NCI-H526 (cell line): ENCODE measurements around the gene IER5L.
A peak's percentile ranks its signal among the peaks of the same experiment; 100 is the strongest.

ENCODE experiments used
- DNase-seq, 2 experiments: peaks; one replicate each; lab custom pipeline; 2025; lab: John Stamatoyannopoulos, UW

Gene IER5L

DNA sequence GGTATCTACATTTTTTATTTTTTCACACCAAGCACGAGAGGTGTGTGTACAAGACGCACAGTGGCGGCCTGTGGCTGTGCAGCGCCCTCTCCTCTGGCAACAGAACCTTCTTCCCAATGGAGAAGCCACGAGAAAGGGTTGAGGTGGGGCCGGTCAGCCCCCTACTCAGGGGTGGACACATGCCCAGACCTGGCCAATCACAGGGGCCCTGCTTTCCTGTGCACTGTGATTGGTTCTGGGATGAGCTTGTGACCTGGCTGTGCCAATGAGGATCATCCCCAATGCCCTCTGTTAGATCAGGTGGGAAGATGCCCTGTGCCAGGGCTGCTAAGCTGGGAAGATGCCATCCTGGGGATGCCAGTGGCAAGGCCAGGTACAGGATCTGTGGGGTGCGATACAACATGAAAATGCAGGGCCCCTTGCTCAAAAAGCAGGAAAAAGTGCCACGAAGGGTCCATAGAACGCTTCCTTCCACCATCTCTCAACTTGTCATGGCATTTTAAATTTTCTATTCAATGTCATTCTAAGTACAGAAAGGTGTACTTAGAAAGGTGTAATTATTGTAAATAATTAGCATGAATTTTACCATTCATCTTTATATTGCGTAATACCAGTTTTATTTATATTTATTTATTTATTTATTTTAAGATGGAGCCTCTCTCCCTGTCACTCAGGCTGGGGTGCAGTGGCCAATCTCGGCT, 15.4 kb downstream of the IER5L start:
- DNase-seq = no peak

DNA sequence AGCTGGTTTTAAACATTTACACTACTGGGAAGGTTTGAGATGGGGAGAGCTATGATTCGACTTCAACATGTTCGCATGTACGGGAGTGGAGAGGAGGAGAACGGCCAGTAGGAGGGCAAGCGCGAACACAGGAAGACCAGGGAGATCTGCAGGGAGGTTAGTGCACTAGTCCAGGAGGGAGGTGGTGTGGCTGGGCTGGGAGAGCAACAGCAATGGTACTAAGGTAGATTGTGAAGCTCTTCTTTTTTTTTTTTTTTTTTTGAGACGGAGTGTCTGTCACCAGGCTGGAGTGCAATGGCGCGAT, 16.6 kb downstream of the IER5L start:
- no peak for DNase-seq

DNA sequence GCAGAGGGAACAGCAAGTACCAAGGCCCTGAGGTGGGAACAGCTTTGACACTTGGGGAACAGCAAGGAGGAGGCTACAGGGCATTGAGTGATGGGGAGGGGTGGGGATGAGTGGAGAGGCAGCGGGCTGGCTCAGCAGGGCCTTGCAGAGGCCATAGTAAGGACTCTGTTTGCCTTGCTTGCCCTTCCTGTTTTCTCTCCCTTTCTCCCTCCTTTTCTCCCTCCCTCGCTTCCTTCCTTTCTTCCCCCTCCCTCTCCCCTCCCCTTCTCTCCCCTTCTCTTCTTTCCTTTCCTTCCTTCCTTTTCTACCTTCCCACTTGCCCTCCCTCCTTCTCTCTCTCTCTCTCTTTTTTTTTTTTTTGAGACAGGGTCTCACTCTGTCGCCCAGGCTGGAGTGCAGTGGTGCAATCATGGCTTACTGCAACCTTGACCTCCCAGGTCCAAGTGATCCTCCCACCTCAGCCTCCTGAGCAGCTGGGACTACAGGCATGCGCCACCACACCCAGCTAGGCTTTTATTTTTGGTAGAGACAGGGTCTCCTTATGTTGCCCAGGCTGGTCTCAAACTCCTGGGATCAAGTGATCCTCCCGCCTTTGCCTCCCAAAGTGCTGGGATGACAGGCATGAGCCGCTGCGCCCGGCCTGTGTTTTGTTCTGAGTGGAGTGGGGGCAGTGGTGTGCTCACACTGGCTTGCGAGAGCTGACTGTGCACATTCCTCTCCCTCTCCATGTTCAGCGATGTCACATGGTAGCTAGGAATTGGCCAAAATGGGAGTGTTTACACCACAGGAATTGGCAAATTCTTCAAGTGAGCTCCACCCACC, 17.1 kb downstream of the IER5L start:
- DNase-seq = no peak

DNA sequence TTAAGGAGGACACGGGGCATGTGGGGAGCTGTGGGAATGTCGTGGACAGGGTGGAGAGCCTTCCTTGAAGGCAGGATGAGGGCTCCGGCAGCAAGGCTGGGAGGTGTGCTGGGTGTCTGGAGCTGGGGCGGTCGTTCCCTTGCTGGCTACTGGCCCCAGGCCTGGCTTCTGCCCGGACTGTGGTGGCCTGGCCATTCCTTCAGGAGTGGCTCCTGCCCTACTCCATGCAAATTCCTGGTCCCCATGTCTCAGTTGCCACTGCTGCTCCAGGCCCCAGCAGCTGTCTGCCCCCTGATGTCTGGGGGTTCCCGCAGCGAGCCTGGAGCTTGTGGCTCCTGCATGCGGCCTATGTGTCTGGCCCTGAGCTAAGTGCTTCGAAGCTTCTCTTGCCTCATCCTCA, 21.9 kb downstream of the IER5L start:
- no peak for DNase-seq

DNA sequence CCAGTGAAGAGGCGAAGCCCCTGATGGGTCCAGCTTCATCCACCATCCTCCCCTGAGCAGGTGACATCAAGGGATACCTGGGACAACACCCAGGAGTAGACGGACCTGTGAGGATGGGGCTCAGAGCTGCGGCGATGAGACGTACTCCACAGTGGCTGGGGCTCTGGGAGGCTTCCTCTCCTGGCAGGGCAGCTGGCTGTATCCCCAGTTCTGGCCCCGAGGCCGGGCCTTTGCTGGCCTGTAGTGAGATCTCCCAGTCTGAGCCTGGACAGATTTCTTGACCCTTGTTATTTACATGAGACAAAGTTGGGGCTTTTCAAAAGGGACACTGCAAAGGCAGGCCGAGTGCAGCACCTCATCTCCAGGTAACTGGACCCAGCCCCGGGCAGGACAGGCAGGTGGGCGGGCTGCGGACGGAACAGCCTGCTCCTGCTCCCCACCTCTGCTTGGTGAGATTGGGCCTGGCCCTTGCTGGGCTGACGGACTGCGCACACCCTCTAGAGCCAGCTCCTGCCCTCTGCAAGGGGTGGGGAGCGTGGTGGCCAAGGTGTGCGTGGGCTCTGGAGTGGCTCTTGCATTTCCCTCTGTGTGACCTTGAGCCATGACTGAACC, 23.1 kb downstream of the IER5L start:
- DNase-seq = no peak

DNA sequence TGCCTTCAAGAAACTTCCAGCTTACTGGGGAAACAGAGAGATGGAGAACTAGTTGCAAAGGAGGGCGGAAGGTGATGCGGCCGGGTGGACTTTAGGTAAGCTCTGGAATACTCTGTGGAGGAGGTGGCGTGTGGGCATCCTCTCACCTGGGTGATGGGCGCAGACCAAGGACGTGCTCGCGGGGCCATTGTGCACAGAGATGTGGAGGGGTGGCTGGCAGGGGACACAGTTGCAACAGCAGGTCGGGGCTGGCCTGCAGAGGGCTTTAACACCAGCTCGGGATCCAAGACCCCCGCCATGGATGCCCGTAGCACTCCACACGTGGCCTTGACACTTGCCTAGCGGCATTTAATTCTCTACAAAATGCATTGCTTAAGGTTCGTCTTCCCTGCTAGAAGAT, 26.6 kb downstream of the IER5L start:
- DNase-seq = no peak

DNA sequence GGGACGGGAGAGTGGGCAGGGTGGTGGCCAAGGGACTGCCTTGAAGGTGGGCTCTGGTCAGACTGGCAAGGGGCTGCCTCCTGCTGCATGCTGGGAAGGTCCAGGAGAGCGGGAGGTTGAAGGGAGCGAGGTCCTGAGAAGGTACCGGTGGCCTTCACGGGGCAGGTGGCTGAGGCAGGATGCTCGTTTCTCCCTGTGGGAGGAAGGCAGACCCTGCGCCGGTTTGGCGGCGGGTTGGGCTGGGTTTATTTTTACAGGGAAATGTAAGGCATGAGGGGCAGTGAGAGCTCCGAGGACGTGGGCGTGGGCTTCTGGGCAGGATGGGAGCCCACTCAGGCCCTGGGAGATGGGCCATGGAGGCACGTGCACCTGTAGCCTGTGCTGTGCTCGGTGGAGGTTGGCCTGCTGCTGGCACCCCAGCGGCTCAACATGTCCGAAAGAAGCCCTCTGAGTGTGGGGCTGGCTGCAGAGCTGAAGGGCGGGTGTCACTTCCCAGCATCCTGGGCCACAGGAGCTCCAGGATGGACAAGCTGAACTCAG, 27.3 kb downstream of the IER5L start:
- DNase-seq = no peak

DNA sequence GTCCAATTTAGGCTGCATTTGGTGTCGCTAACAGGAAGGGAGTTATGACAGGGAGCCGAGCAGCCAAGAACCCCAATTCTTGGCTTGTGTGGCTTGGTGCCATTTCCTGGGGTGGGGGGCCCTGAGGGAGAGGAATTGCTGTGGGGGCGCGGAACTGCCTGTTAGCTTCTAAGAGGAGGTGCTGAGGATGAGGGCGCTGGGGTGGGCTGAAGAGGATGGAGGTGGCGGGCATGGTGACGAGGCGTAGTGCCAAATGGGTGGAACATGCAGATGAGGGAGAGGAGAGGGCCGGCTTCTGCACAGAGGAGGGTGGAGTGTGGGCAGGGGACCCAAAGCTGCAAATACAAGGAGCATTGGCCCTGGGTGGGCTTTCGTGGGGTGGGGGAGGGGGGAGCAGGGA, 27.9 kb downstream of the IER5L start:
- no peak for DNase-seq

DNA sequence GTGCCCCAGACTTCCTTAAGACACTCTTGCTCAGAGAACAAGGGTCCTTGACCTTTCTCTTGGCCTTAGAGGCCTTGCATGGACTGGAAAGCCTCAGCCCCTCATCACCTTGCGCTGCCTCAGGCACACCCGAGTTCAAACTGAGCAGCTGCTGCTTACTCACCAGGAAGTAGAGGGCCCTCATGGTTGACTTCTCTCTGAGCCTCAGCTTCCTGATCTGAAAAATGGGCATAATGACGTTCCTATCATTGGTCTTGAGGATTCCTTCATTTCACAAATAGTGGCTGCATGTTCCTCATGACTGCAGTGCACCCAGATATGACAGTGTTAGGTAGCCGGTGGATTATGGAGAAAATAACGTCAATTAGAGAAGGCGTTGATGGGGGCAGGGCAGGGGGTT, 28.6 kb downstream of the IER5L start:
- DNase-seq = no peak

DNA sequence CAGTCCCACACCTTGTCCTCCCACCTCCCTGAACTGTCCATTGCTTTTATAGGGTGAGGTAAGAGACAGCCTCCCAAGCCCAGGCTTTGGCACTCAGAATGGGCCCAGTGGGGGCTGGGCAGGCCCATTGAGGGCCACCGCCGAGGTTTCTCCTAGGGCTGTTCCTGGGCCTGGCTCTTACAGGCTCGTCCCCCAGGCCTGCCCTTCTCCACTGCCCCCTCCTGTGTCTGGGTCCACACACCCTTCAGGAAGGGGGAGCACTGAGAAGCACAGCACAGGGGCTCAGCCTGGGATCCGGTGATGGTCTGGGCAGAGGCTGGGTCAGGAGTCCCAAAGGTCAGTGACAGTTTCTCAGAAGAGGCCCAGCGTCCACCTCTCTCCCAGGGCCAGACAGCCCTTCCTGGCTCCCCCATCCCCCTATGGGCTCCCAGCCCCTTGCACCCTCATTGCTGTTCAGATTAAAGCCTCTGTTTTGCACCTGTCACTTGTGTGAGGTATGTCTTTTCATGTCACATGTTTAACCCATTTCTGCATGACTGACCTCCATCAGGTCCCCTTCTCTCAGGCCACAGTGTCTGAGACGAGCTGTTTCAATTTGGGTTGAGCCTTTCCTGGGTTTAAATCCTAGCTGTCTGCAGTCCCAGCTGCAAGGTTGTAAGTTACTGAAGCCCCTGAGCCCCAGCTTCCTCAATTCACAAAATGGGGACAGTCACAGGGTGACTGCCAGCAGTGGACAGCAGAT, 29.4 kb downstream of the IER5L start:
- no peak for DNase-seq

DNA sequence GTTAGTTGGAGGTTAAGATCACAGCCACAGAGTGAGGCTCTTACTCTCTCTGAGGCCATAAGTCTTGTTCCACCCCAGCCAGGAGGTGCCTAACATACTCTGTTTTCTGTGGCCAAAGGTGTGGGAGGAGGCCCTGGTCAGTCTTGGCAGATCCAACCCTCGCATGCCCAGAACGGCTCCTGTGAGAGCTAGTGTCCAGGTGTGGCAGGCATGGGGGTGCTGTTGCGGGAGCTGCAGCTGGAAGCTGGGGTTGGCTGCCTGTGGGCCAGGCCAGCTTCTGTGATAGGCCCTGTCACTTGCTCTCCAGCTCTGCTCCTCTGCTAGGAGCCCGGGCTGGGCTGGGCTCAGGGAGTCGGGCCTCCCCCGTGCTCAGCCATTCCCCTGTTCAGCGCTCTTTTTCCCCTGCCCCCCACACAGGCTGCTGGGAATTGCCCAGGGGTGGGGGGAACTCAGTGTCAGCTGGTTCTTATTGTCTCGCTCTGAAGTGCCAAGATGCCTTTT, 31.6 kb downstream of the IER5L start:
- no peak for DNase-seq

DNA sequence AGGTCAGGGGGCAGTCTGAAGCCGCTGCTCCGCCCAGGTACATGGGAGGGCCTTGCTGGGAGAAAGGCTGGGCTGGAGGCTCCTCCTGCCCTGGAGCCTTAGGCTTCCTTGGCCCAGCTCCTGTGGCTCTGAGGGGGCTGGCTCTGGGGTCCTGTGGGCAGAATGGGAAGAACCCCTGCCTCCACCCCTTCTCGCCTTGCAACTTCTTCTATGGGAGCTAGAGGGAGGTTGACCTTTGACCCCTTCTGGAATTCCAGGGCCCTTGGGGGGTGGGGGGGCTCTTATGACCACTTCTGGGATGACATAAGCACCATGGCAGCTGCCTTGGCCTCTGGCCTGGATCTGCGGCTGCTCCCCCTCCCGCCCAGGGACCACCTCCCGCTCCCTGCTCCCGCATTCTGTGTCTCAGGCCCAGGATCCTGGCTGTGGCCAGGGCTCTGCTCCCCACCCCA, 32.2 kb downstream of the IER5L start:
- DNase-seq = no peak

DNA sequence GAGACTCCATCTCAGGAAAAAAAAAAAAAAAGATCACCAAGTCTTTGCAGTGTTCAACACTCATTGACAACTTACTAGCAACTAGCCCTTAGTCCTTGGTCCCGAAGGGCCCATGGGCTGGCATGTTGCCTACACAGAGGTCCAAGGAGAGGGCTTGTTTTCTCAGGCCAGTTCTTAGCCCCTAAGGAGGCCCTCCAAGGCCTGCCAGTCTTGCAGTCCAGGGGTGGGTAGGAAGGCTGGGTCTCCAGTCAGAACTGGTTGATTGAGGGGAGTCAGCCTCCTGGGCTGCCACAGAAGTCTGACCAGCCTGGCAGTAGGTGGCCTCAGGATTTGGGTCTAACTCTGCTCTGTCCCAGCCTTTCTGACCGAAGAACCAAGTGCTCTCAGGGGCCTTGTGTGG, 32.7 kb downstream of the IER5L start:
- no peak for DNase-seq

DNA sequence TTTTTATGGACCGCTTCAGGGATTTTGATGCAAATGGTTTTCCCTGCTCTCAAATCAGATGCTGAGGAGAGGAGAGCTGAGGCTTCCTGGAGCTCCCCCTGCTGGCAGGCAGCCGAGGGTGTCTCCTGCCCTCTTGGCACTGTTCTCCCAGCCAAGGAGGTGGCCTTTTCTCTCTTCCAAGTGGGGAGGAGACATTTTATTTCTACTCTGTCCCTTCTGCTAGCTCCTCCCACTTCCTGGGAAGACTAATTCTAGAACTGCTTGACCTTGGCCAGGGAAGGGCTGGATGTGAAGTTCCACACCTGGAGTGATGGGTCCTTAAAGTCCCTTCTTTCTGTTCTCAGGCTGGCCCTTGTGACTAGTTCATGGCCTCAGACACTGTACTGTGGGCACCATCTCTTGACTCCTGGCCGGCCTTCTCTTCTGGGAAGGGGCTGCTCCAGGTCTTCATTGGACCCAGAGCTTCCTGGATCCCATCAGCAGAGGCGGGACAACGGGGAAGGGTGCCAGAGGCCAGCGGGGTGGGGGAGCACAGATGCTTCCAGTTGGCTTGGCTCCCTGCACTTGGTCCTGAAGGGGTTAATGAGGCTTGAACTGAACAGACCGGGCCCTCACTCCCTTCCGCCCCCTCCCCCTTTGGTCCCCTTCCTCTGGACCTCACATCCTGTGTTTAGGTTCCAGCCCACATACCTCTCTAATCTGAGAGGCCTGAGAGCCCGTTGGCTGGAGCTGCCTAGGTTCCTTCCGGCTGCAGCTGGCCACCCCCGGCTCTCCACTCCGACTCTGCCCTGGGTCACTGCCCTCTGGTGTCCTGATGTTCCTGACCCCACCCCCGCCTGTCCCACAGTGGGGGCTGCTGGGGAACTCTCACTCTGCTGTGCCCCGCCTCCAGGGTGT, 34.8 kb downstream of the IER5L start:
- peak in 1 of 2 experiments; percentile 65 for DNase-seq

DNA sequence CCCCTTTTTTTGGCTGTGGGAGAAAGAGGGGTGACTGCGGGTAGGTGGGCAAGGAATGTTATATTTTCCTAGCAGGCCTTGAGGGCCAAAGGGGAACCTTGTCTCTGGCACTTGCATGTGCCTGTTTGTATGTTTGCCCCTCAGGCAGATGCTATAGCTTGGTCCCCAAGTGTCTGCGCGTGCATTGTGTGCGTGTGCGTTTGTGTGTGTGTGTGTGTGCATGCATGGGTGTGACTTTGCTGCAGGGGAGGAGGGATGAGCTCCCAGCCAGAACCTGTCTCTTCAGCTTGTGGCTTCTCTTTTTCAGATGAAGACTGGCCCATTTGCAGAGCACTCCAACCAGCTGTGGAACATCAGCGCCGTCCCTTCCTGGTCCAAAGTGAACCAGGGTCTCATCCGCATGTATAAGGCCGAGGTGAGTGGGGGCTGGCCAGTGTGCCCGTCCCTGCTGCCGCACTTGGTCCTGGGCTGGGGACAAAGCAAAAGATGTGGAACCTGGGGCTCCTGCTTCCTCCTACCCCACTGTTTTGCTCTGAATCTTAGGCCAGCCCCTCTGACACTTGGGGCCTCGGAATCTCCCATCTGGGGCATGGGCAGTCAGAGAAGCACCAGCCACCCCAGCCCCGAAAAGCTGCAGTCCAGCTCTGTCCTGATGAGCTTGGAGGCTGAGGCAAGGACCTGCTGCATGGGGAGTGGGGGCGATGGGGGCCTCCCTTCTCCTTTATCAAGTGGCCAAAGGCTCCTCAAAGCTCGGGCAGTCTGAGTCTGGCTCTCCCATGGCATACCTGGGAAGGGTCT, 35.7 kb downstream of the IER5L start:
- DNase-seq = no peak

DNA sequence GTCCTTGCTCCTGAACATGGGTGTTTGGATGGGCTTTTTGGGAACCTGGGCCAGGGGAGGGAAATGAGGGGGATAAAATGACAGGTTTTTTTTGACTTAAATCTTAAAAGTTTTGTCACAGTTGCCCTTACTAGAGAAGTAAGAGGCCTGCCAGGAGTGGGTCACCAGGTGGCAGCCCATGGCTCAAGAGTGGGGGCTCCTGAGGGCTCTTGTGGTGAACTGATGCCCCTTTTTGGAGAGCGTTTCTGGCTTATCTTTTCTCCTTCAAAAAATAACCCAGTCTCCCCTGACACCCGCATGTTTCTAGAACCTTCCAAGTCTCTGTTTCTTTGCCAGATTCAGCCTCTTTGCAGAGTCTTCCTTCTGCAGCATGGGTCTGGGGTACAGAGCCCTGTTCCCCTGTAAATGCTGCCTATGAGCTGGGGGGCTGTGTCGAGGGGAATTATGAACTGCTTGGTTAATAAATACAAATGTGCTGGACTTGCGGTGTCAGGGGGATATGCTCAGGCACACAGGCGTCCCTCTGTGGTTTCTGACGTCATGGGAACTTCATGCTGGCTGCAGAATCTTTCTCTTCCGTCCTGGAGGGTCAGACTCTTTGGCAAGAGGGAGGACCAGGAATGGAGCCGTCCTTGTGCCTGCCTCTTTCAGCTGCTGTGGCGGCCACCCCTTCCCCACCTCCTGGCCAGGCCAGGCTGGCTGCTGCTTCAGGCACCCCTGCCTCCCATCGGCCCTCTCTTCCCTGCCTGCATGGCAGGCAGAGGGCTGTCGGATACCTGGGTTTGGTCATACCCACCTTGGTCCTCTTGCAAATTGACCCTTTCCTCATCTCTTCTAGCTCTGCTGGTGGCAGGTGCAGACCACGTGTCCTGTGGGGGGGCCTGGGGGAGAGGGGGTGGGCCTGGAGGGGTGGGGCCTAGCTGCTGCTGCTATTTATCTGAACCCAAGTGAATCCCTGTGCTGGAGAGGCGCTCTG, 36.7 kb downstream of the IER5L start:
- peak in 1 of 2 experiments; percentile 9 for DNase-seq

DNA sequence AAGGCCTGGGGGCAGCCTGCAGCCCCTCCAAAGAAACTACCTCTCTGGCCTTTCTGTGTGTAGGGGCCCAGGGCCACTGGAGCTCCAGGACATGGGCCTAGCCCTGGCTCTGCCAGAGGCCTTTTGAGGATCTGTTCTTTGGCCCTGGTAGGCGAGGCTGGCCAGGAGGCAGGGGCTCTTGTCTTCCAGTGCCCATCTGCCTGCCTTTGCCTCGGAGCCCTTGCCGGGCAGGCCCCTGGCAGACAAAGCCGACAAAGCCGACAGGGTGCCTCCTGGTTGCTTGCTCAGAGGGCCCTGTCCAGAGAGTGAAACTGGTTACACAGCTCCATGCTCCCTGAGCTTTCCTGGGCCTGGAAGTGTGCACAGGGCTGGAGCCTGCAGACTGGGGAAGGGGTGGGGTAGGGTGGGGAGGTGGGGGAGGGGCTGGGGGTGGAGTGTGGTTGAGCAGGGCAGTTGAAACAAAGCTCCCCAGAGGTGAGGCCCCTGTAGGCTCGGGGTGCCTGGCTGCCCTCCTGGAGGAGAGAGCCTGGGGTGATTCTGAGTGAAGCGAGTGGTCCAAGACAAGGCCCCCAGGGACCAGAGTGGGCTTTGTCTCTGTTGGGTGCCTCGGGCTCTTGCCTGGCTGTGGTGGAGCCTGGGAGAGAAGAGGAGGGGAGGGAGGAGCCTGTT, 37.5 kb downstream of the IER5L start:
- peak; percentile 32 to 68 for DNase-seq

DNA sequence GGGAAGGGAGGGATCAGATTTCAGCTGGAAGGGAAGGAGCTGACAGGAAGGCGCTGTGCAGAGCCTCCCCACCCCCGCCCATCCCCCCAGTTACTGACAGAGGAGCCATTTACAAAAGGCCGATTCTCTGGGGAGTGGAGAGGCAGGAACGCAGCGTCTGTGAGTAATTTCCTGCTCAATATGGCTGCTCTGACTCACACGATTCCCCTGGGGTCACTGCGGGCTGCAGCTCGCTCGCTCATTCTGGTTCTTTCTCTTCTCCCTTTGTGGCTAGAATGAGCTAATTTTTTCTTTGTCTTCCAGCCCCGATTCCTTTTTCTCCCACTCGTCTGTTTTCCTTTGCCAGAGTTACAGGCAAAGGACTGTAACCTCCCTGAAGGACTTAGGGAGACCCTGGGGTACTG, 38.1 kb downstream of the IER5L start:
- peak; percentile 89 to 92 for DNase-seq
